GM13976 (cell line): ENCODE measurements around the gene TMEM63C.

Source experiments
- DNase-seq: peaks from one replicate; pipeline ENCODE4 v3.0.0; 2012; ENCODE audit warnings: low spot score
- in situ Hi-C: fragments of 300-500 bp; cut with MboI; formaldehyde crosslinking; loops from one replicate; pipeline ENCODE4 v1.12.0; 2022; ENCODE audit warnings: low sequenced_read_pairs, mixed read lengths, inconsistent platforms; ENCODE audit not compliant: unreplicated experiment
- TF ChIP-seq, protein P1 (sequence below): IDR thresholded peaks from 2 replicates; pipeline ENCODE4 v1.5.1; 2012; ENCODE audit warnings: borderline replicate concordance, mild to moderate bottlenecking; ENCODE audit not compliant: insufficient read depth; ENCODE audit errors: extremely low read depth, missing control alignments, control extremely low read depth

Gene TMEM63C

DNA sequence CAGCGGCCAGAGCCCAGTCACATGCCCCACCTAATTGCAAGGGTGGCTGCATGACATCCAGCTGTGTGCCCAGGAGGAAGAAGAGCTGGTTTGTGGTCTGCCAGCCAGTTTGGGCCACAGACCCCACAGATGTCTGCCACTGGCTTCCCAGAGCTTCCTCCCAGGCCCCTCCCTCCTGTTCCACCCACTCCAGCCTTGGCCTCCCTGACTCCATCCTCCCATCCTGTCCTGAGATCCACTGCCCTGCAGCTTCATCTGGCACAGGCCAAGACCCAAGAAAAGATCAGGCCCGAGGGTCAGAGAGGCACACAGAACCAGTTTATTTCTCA, 83.6 kb downstream of the TMEM63C start:
- in situ Hi-C loops, result no loop called here
- no peak for DNase-seq
- TF ChIP-seq, protein P1, sequence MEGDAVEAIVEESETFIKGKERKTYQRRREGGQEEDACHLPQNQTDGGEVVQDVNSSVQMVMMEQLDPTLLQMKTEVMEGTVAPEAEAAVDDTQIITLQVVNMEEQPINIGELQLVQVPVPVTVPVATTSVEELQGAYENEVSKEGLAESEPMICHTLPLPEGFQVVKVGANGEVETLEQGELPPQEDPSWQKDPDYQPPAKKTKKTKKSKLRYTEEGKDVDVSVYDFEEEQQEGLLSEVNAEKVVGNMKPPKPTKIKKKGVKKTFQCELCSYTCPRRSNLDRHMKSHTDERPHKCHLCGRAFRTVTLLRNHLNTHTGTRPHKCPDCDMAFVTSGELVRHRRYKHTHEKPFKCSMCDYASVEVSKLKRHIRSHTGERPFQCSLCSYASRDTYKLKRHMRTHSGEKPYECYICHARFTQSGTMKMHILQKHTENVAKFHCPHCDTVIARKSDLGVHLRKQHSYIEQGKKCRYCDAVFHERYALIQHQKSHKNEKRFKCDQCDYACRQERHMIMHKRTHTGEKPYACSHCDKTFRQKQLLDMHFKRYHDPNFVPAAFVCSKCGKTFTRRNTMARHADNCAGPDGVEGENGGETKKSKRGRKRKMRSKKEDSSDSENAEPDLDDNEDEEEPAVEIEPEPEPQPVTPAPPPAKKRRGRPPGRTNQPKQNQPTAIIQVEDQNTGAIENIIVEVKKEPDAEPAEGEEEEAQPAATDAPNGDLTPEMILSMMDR, result no peak

DNA sequence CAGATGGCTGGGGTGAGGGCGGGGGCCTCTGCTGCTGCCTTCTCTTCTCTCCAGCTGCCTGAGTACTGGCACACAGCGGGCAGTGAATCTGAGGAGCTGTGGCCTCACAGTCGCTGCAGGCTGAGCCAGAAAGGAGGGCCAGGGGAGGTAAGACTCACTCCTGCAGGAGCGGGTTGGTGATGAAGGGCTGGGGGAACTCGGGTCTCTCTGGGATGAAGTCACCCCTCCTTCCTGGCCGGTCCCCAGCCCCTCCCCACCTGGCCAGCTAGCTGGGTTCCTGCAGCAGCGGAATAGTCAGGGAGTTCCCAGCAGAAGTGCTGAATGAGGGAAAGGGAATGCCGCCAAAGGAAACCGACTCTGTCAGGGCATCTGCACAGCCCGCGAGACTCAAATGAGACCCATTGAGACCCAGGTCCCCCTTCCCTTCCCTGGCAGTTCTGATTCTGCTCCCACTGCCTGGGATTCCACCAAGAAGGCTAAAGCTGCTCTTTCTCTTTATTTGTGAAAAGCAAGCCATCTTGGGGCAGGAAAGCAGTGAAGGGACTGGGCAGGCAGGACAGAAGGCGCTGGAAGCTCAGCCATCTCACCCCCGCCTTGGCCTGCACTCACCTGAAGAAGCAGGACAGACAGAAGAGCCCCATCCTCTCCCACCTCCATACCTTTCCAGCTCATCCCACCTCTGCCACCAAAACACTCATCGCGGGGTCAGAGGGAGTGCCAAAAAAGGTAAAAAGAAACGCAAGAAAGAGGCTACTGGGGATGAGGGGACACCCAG, 84.2 kb downstream of the TMEM63C start:
- TF ChIP-seq, protein P1, result no peak
- in situ Hi-C loops, result no loop called here
- no peak for DNase-seq

GRCh38 chr14:77266336-77266735, 84.7 kb downstream of the TMEM63C start:
- TF ChIP-seq, protein P1, result no peak
- DNase-seq, result no peak
- in situ Hi-C loops, result no loop called here

DNA sequence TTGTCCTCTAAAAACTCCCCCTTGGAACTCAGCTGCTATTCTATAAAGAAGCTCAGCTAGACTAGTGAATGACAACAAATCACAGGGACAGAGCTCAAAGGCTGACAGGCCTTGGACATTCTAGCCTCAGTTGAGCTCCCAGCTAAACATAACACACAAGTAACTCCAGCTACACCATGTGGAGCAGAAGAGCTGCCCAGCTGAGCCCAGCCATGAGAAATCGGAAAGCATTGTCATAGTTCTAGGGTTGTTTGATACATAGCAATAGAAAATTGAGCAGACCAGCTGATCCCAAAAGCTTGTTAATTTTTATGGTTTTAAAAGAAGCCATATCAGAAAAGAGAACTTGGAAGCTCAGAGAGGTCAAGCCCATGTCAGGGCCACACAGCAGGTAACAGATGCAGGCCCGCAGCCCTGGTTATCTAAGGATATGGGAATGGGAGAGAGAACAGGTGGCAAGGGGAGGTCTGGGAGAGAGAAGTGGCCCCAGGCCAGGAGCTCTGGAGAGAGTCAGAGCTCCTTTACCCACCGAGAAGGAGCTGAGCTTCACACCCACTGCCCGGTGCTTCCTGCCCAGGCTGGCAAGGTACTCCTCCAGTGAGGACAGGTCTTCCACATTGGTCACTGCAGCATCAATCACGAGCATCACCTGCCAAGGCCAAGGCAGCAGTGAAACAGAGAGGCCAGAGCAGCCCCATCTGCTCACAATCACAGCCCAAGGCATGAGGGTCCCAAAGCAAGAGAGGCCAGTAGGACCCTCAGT, 86.5 kb downstream of the TMEM63C start:
- in situ Hi-C loops, result no loop called here
- no peak for DNase-seq
- TF ChIP-seq, protein P1, result no peak

DNA sequence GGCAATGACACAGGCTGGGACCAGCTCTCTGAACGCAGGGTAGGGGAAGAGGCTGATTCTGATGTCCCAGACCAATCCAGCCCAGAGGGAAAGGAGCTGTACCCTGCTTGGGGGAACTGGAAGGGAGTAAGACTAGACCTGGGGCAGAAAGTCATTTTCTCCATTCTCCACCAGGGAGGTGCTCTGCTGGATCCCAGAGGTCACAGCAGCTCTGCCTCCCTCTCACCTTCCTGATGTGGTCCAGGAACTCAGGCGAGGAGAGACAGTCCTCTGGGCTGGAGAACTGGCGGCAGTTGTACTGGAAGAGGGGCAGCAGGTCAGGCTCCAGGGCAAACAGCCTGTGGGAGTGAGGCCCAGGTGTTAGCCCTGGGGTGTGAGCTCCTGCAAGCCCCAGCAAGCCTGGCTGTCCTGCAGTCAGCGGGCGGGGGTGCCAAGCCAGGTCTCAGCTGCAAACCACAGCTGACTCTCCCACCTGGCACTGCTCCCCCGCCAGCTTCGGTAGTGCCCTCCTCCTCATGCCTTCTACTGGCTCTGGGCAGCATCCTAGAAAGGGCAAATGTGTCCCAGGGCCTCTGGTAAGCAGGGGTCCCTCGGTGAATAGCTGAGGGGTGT, 87.5 kb downstream of the TMEM63C start:
- peak; percentile 27 for DNase-seq
- in situ Hi-C loops, result no loop called here
- TF ChIP-seq, protein P1, result no peak

- in situ Hi-C loops, result no loop called here
- peak; percentile 39 for DNase-seq
- TF ChIP-seq, protein P1, result no peak
Measured at GRCh38 chr14:77270361-77271112, 88.9 kb downstream of the TMEM63C start.
